Jurkat, Clone E6-1 (cell line): ENCODE measurements around the gene GLDN.

Experiments used
- DNase-seq: peaks from one replicate; pipeline ENCODE4 v3.0.0-alpha.2; 2011; ENCODE audit warnings: low read depth, low spot score
- H3K4me3 ChIP-seq: 2 replicates; pipeline ENCODE4 v1.5.1; 2011; ENCODE audit warnings: mild to moderate bottlenecking, low read length, control low read depth, moderate library complexity

GLDN gene

DNA sequence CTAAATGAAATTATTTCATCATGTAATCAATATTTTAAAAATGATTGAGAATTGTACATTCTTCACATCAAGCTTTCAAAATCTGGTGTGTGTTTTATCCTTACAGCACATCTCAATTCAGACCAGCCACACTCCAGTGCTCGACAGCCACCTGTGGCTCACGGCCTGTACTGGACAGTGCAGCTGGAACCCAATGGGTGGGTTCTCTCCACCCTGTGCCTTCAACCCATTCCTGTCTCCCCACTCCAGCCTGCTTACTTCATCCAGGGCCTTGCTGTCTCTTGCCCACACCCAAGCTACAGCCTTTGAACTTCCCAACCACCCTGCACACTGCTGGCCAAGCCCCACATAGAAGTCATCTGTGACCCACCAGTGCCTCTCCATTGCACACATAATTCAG lies 20.6 kb upstream of the GLDN start:
- no peak overlapping the region for H3K4me3 ChIP-seq

DNA sequence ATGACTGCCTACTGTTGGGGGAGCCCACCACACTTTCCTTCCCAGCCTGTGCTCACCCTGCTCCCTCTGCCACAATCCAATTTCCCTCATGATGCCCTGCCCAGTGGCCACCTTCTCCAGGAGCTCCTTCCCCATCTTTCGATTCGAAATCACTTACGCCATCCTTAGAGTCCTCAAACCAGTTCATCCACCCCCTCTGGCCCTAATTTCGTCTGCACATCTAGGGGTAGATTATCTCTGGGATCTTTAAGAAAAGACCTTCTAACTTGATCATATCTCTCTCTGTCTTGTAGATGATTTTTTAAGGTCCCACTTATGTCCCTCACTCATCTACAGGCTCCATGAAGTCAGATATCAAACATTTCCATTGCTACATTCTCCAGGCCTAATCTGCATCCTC lies 20.1 kb upstream of the GLDN start:
- no peak for DNase-seq

More for the DNA sequence above, 20.6 kb upstream of the GLDN start:
- DNase-seq = no peak

DNA sequence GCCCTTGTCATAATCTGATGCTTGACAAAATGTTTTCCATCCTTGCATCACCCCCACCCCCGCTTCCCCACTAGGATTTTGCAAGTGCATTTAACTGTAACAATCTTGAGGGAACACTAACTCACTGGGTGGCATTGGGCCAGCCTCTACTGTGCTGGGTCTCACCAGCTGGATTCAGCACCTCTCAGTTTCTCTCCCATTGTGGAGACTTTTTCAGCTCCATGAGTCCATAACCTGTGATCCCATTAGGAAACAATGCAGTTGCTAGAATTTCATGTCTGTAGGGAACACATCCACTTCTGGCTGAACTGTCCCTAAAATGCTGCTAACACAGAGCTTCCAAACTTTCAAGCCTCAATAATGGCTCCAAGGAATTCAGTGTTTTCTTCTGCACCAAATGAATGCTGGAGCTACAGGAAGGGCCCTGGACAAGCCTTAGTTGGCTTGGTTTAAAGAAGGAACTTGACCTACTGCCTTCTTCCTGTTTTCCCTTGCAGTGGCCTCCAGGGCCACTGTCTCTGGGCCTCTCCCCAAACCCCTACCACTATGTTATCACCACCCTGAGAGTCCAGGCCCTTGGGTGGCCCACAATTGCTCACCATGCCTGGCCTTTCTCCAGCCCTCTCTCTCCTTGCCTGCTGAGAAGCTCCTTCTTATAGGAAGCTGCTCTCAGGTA lies 18.7 kb upstream of the GLDN start:
- no peak overlapping the region for H3K4me3 ChIP-seq
- no peak for DNase-seq

More for the DNA sequence above, 20.1 kb upstream of the GLDN start:
- no peak overlapping the region for H3K4me3 ChIP-seq

DNA sequence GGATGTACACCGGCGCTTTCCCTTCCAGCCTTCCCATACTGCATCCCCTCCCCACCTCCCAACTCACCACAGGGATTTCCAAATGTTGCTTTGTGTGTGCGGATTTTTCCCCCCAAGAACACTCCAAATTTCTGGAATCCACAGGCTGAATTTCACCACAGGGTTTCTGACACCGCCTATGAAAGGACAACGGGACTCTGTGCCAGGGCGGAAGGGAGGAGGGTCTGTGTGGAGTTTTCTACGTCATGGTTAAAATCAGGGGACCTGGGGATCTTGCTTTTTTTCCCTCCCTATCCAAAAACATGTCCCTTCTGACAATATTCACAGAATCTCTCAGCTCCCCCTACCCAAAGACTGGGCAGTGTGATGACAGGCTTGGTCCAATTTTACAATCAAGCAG lies 17.7 kb upstream of the GLDN start:
- H3K4me3 ChIP-seq = no peak overlapping the region

DNA sequence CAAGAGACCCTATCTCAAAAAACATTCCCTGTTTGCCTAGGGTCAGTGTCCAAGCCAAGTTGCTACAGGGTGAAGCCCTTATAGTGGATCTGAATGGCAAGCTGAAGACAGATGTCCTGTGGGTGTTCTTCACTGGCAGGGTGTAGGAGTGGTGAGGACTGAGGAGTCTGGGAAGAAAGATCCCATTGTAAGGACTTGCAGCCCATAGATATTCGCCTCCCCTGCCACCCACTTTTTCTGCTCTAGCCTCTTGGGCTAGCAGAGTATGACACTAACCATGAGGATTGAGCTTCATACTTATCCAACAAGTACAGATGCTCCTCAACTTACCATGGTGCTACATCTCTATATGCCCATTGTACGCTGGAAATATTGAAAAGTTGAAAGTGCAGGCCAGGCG lies 16.3 kb upstream of the GLDN start:
- no peak overlapping the region for H3K4me3 ChIP-seq
- DNase-seq = no peak

More for the DNA sequence above, 17.7 kb upstream of the GLDN start:
- DNase-seq = no peak

DNA sequence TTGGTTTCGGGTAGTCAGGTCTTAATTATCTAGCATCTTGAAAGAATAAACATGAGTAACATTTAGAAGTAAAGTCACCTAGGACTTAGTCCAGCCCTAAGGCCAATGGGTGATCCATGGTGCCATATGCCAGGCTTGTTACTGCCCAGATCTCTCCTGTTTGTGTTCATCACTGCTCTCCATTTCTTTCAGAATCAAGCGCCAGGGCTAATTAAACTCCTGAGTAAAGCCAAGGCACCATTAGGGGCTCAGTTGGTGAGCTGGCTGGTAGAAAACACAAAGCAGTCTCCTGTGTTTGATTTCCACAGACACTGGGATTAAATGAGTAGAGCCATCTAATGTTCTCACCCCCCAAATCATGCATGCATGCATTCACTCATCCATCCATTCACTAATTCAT lies 14.4 kb upstream of the GLDN start:
- DNase-seq = no peak
- no peak overlapping the region for H3K4me3 ChIP-seq

DNA sequence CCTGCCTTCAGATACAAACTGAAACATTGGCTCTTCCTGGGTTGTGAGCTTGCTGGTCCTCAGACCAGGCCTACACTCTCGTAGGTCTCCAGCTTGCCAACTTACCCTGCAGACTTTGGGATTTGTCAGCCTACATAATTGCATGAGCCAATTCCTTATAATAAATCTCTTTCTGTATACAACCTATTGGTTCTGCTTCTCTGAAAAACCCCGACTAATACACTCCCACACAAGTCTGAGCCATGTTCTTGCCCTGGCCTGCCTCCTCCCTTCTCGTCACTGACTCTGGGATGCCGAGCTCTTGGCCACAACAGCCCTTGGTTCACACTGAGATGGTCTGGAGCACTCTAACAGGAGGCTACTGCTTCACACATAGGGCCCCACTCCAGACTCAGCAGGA lies 12.5 kb upstream of the GLDN start:
- no peak overlapping the region for H3K4me3 ChIP-seq
- DNase-seq = no peak

DNA sequence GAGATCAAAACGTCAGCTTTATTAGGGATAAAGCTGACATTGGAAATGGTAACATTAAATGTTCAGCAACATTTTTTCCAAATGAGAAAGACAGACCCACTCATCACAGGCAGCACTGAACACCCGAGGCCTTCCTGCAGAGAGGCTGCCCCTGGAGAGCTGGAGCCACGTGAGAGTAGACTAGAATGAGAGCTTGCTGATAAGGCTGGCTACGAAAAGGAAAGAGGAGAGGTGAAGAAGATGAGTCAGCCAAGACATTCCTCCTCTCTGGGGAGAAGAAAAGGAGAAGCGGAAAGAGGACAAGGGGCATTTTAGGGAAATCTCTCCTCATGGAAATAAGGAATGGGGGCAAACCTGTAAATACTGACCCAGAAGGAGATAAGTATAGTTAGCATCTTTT lies 10.3 kb upstream of the GLDN start:
- H3K4me3 ChIP-seq = no peak overlapping the region
- DNase-seq = no peak

DNA sequence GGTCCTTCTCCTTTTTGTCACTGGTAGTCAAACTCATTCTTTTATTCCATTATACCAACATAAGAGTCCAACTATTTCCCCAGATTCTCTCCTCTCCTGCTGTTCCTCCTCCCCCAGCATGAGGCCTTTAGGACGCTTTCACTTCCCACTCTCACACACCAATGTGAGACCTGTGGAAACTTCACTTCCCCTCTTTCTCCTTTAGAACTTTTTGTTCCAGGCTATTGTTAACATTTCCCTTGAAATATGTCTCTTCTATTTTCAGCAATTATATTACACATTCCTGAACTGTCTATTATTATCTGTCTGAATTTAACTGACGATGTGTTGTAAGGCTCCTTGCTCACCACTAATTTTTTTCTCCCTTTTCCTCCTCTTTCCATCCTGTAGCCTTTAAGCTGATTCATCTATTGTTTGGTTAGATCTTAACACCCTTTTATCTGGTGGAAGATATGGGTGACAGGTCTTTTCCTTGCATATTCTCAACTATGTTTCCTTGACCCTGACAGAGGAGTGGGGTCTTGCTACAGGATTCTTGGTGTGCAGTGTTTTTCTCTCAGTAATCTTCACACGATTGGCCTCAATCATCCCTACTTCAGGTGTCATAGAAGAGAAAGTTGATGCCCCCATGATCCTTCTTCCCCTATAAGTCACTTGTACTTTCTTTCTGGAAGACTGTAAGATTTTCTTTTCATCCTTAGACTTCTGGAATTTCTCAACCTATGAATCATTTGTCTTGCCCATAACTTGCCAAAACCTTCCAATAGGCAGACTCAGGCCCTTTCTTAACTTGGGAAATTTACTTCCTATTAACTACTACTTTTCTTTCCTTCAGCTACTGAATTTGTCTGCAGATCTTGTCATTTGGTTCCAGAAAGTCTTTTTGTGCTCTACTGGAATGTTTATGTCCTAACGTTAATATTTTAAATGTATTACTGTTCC lies 9.0 kb upstream of the GLDN start:
- H3K4me3 ChIP-seq = no peak overlapping the region
- no peak for DNase-seq

DNA sequence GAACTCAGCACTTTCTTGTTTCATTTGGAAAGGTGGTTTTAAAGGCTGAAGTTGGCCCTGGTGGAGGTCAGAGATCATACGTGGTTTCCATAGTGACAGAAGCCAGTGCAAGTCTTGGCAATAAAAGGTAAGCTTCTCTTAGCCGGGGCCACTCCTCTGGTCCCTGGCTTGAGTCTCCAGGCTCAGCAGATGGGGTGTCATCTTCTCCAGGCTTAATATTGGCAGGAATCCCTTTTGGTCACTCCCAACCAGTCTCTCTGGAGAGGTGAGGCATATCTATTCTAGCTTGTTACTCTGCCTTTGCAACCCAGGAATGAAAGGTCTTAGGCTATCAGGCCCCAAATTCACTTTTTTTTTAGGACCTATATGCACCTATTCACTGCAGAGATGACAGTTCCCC lies 7.9 kb upstream of the GLDN start:
- no peak for DNase-seq
- no peak overlapping the region for H3K4me3 ChIP-seq

DNA sequence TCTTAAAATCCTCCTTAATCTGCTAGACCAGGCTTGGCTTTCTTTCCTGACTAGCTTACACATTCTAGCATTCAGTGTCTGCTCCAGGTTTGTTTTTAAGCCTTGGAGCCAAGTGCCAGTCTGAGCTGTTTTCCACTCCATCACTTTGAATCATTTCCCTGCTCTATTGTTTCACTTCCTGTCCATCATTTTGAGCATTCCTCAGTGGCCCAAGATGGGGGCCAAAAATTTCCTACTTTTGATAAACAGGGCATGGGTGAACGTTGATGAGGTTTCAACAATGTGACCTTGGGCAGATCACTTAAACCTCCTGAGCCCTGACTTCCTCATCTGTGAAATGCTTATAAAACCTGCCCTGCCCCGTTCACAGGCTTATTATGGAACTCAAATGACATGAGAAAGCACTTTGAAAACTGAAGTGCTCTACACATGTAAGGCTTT lies 7.4 kb upstream of the GLDN start:
- H3K4me3 ChIP-seq = no peak overlapping the region
- peak; percentile 7 for DNase-seq

DNA sequence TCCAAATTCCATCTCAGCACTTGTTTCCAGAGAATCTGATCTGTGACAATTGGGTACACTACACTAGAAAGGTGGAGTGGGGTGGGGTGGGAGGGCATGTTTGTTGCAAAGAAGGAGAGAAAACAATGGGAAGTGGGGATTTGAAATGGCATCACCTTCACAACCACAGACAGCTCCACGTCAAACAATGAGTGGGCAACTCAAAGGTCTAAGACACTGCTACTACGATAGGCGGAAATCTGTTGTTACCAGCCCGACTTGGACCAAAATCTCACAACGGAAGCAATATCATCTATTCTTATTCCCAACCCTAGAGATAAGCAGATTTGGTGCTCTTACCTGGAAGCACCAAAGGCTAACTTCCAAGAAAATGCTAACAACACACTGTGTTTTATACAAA lies 6.4 kb upstream of the GLDN start:
- H3K4me3 ChIP-seq = no peak overlapping the region
- DNase-seq = no peak

DNA sequence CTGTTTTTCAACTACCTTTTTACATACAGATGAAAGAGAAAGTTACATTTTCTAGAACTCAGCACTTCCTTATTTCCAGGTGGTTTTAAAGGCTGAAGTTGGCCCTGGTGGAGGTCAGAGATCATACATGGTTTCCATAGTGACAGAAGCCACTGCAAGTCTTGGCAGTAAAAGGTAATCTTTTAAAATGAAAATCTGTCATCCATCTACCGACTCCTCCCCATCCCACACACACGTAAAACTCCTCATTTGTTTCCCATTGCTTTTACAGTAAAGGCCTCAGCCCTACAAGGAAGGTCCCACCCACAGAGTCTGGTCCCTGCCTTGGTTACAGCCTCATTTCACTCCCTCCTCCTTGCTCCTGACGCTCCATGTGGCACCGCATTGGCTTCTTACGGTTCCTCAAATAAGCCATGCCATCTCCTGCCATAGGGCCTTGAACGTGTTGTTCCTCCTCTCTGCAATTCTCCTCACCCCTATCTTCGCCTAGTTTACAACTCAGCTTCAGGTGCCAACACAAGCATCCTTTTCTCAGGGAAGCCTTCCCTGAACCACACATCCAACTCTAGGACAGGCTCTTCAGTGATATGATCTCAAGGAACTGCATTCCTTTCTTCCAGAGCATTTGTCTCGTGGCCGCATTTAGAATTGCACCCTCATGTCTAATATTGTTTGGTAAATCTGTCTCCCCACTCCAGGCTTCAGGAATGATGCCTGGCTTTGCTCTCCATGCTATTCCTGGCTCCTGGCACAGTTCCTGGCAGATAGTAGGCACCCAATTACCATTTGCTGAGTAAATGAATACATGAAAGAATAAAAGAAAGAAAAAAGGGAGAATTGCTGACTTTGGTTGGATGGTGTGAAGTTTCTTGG lies 5.7 kb upstream of the GLDN start:
- DNase-seq = no peak
- no peak overlapping the region for H3K4me3 ChIP-seq

DNA sequence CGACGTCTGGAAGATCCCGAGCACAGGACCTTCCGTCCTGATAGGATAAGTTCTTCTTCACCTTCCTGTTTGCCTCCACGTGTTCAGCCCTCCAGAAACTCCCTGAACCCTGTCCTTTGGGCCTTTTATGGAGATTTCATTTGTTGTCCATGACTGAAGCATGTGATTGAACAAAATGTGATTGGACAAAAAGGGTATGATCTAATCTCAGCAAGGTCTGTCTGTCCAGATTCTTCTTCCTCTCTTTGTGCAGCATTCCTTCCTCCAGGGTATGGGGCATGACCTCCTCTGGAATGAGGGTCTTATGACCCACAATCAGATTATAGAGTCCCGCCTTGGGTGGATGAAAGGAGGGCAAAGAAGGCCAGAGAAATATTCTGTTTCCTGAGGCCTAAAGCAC lies 3.0 kb upstream of the GLDN start, which contains the start of gene CYP19A1:
TSS of gene CYP19A1 (minus strand) at position 101 of the 400 bp plus-strand sequence. CDS start 95,684 bp downstream, outside the sequence.
- no peak within 1 kb of the TSS for H3K4me3 ChIP-seq
- no peak for DNase-seq

DNA sequence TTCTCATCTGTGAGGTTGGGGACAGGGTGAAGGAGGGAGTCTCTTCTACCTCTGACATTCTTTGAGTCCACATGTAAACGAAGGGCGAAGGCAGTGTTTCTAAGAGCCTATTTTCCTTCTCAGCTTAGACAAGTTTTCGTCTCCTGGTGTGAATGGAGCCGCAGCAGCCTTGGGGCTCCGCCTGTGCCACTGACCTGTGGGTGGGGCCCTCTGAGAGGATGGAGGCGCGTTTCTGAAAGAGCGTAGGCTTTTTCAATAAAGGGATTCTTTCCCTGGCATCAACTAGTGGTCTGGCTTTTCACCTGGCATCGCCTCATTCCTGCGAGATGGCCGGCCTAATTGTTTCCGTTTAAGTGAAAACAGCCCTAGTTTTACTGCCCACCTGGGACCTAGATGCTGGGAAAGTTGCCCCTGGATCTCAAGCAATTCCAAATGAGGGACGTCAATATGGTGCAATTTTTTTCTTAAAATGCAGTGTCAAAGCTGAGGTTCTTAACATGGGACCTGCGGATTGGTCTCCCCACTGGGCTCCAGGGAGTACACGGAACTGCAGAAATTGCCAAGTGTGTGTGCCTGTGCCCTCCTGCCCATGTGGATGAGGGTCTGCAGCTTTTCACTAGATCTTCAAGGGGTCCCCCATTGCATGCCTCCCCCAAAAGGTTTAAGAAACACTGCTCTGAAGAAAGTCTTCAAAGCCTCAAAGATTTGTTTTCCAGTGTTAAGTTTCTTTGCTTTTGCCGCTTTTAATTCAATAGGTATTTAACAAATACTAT lies 958 bp downstream of the GLDN start:
- no peak overlapping the region for H3K4me3 ChIP-seq

DNA sequence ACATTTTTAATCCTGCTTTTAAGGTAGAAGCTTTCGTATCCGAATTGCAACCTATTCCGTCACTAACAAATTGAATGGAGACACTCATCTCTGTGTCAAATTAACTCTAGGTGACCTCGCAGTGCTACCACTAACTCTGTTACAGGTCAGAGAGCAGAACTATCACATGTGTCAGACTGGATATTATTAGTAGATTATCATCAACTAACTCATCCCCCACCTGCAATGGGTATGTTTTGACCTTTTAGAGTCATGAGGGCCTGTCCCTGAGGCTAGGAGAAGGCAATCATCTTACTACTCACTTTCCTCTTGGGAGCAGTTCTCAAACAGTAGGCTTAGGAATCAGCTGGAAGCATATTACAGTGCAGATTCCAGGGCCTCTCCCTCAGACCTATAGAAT lies 2.0 kb downstream of the GLDN start:
- H3K4me3 ChIP-seq = no peak overlapping the region
- DNase-seq = no peak

More for the DNA sequence above, 958 bp downstream of the GLDN start:
- DNase-seq = no peak

DNA sequence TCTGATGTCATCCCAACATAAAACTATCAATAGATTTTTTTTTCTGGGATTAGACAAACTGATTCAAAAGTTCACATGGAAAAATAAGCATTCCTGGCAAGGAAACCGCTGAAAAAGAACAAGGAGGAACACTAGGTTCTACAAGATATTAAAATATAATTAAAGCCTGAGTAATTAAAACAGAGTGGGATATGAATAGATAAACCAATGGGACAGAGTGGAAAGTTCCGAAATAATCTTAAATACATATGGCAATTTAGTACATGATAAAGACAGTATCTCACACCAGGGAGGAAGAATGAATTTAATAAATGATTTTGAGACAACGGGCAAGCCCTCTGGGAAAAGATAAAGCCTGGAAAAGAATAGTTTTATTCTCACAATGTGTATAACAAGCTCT lies 4.7 kb downstream of the GLDN start:
- DNase-seq = no peak
- H3K4me3 ChIP-seq = no peak overlapping the region

DNA sequence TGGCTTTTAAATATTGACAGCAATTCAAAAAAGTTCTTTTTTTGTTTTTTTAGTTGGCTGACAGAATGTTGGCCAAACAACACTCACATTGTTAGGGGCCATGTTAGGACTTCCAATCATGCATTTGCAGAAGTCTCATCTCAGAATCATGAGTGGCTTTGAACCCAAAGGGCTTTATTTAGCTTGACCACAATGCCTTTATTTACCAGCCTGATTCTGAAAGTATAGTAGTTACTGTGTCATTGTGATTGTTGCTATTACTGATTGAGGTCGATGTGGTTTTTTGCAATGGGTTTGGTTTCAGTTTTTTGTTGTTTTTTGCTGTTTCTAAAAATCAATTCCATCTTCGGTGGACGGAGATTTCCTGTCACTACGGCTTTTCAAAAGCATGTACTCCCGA lies 7.2 kb downstream of the GLDN start:
- H3K4me3 ChIP-seq = no peak overlapping the region
- DNase-seq = no peak
